ENCODE results near the gene MYCN.
"Not testable (repeated sequence)": the region's sequence is repeated elsewhere in the genome, so short reads cannot be mapped to it uniquely, and the experiment has no call there.

The MYCN gene

GRCh38 chr2:15899751-15900493 lies 40.4 kb upstream of the MYCN start:
- no peaks in the 10 kb centered on the region for H3K4me1 ChIP-seq (ENCODE audit: control insufficient read depth, insufficient read depth, low read length)
- H3K36me3 ChIP-seq (ENCODE audit: control insufficient read depth, insufficient read depth, low read length) = no peaks in the 10 kb centered on the region

GRCh38 chr2:15901095-15901807 lies 39.1 kb upstream of the MYCN start:
- Histone ChIP-seq H3K9ac (ENCODE audit: low read length) (no peak overlapping the region), H3K36me3 (ENCODE audit: control insufficient read depth, insufficient read depth, low read length) (no peaks in the 10 kb centered on the region), H3K27me3 (ENCODE audit: control insufficient read depth, insufficient read depth, low read length) (no peaks in the 10 kb centered on the region), H3K9me3 (ENCODE audit: control insufficient read depth, low read length) (no peaks in the 10 kb centered on the region), H3K4me1 (ENCODE audit: control insufficient read depth, insufficient read depth, low read length) (no peaks in the 10 kb centered on the region), H3K4me3 (ENCODE audit: low read length) (no peak overlapping the region)

More at GRCh38 chr2:15899751-15900493, 40.4 kb upstream of the MYCN start:
- Histone ChIP-seq H3K9me3 (ENCODE audit: control insufficient read depth, low read length) (no peaks in the 10 kb centered on the region), H3K9ac (ENCODE audit: low read length) (no peak overlapping the region), H3K4me3 (ENCODE audit: low read length) (no peak overlapping the region), H3K27me3 (ENCODE audit: control insufficient read depth, insufficient read depth, low read length) (no peaks in the 10 kb centered on the region)

GRCh38 chr2:15901808-15902130 lies 38.6 kb upstream of the MYCN start:
- Histone ChIP-seq H3K27me3 (ENCODE audit: control insufficient read depth, insufficient read depth, low read length) (no peaks in the 10 kb centered on the region), H3K9ac (ENCODE audit: low read length) (no peak overlapping the region), H3K36me3 (ENCODE audit: control insufficient read depth, insufficient read depth, low read length) (no peaks in the 10 kb centered on the region), H3K4me1 (ENCODE audit: control insufficient read depth, insufficient read depth, low read length) (no peaks in the 10 kb centered on the region), H3K4me3 (ENCODE audit: low read length) (no peak overlapping the region), H3K9me3 (ENCODE audit: control insufficient read depth, low read length) (no peaks in the 10 kb centered on the region)

- not testable (repeated sequence) for H3K27me3 ChIP-seq (ENCODE audit: control insufficient read depth, insufficient read depth, low read length); H3K9me3 ChIP-seq (ENCODE audit: control insufficient read depth, low read length); H3K4me1 ChIP-seq (ENCODE audit: control insufficient read depth, insufficient read depth, low read length); H3K9ac ChIP-seq (ENCODE audit: low read length); H3K4me3 ChIP-seq (ENCODE audit: low read length); H3K36me3 ChIP-seq (ENCODE audit: control insufficient read depth, insufficient read depth, low read length)
Observed at GRCh38 chr2:15903910-15904309, 36.4 kb upstream of the MYCN start.

- Histone ChIP-seq H3K9ac (ENCODE audit: low read length) (no peak overlapping the region), H3K36me3 (ENCODE audit: control insufficient read depth, insufficient read depth, low read length) (no peaks in the 10 kb centered on the region), H3K27me3 (ENCODE audit: control insufficient read depth, insufficient read depth, low read length) (no peaks in the 10 kb centered on the region), H3K4me3 (ENCODE audit: low read length) (no peak overlapping the region), H3K4me1 (ENCODE audit: control insufficient read depth, insufficient read depth, low read length) (no peaks in the 10 kb centered on the region), H3K9me3 (ENCODE audit: control insufficient read depth, low read length) (no peaks in the 10 kb centered on the region)
Observed at GRCh38 chr2:15905267-15905645, 35.1 kb upstream of the MYCN start.

GRCh38 chr2:15905986-15906491 lies 34.3 kb upstream of the MYCN start:
- Histone ChIP-seq H3K9me3 (ENCODE audit: control insufficient read depth, low read length) (no peaks in the 10 kb centered on the region), H3K36me3 (ENCODE audit: control insufficient read depth, insufficient read depth, low read length) (no peaks in the 10 kb centered on the region), H3K27me3 (ENCODE audit: control insufficient read depth, insufficient read depth, low read length) (no peaks in the 10 kb centered on the region), H3K4me1 (ENCODE audit: control insufficient read depth, insufficient read depth, low read length) (no peaks in the 10 kb centered on the region), H3K9ac (ENCODE audit: low read length) (no peak overlapping the region), H3K4me3 (ENCODE audit: low read length) (no peak overlapping the region)

- Histone ChIP-seq H3K27me3 (ENCODE audit: control insufficient read depth, insufficient read depth, low read length) (no peaks in the 10 kb centered on the region), H3K4me1 (ENCODE audit: control insufficient read depth, insufficient read depth, low read length) (no peaks in the 10 kb centered on the region), H3K9ac (ENCODE audit: low read length) (no peak overlapping the region), H3K4me3 (ENCODE audit: low read length) (no peak overlapping the region), H3K9me3 (ENCODE audit: control insufficient read depth, low read length) (no peaks in the 10 kb centered on the region), H3K36me3 (ENCODE audit: control insufficient read depth, insufficient read depth, low read length) (no peaks in the 10 kb centered on the region)
Observed at GRCh38 chr2:15906778-15907177, 33.6 kb upstream of the MYCN start.

- Histone ChIP-seq H3K4me3 (ENCODE audit: low read length) (no peak overlapping the region), H3K36me3 (ENCODE audit: control insufficient read depth, insufficient read depth, low read length) (no peaks in the 10 kb centered on the region), H3K9ac (ENCODE audit: low read length) (no peak overlapping the region), H3K9me3 (ENCODE audit: control insufficient read depth, low read length) (no peaks in the 10 kb centered on the region), H3K4me1 (ENCODE audit: control insufficient read depth, insufficient read depth, low read length) (no peaks in the 10 kb centered on the region), H3K27me3 (ENCODE audit: control insufficient read depth, insufficient read depth, low read length) (no peaks in the 10 kb centered on the region)
Observed at GRCh38 chr2:15907461-15908324, 32.7 kb upstream of the MYCN start.

GRCh38 chr2:15908371-15908770 lies 32.0 kb upstream of the MYCN start:
- Histone ChIP-seq H3K27me3 (ENCODE audit: control insufficient read depth, insufficient read depth, low read length) (no peaks in the 10 kb centered on the region), H3K9me3 (ENCODE audit: control insufficient read depth, low read length) (no peaks in the 10 kb centered on the region), H3K9ac (ENCODE audit: low read length) (no peak overlapping the region), H3K36me3 (ENCODE audit: control insufficient read depth, insufficient read depth, low read length) (no peaks in the 10 kb centered on the region), H3K4me1 (ENCODE audit: control insufficient read depth, insufficient read depth, low read length) (no peaks in the 10 kb centered on the region), H3K4me3 (ENCODE audit: low read length) (no peak overlapping the region)

GRCh38 chr2:15909157-15909556 lies 31.2 kb upstream of the MYCN start:
- H3K4me3 ChIP-seq (ENCODE audit: low read length) = no peak overlapping the region
- H3K27me3 ChIP-seq (ENCODE audit: control insufficient read depth, insufficient read depth, low read length) = no peaks in the 10 kb centered on the region
- H3K9me3 ChIP-seq (ENCODE audit: control insufficient read depth, low read length) = no peaks in the 10 kb centered on the region
- H3K4me1 ChIP-seq (ENCODE audit: control insufficient read depth, insufficient read depth, low read length) = no peaks in the 10 kb centered on the region
- H3K9ac ChIP-seq (ENCODE audit: low read length) = no peak overlapping the region
- H3K36me3 ChIP-seq (ENCODE audit: control insufficient read depth, insufficient read depth, low read length) = no peaks in the 10 kb centered on the region

GRCh38 chr2:15909736-15910135 lies 30.6 kb upstream of the MYCN start:
- Histone ChIP-seq H3K27me3 (ENCODE audit: control insufficient read depth, insufficient read depth, low read length) (no peaks in the 10 kb centered on the region), H3K9me3 (ENCODE audit: control insufficient read depth, low read length) (no peaks in the 10 kb centered on the region), H3K36me3 (ENCODE audit: control insufficient read depth, insufficient read depth, low read length) (no peaks in the 10 kb centered on the region), H3K9ac (ENCODE audit: low read length) (no peak overlapping the region), H3K4me3 (ENCODE audit: low read length) (no peak overlapping the region), H3K4me1 (ENCODE audit: control insufficient read depth, insufficient read depth, low read length) (no peaks in the 10 kb centered on the region)

GRCh38 chr2:15911270-15911669 lies 29.1 kb upstream of the MYCN start:
- not testable (repeated sequence) for H3K36me3 ChIP-seq (ENCODE audit: control insufficient read depth, insufficient read depth, low read length); H3K9me3 ChIP-seq (ENCODE audit: control insufficient read depth, low read length); H3K9ac ChIP-seq (ENCODE audit: low read length); H3K27me3 ChIP-seq (ENCODE audit: control insufficient read depth, insufficient read depth, low read length); H3K4me1 ChIP-seq (ENCODE audit: control insufficient read depth, insufficient read depth, low read length); H3K4me3 ChIP-seq (ENCODE audit: low read length)

Measured in mucosa of stomach (tissue), 1 donor.